ENCODE results near the gene GPRASP2. TPM values are rescaled to one million over a fixed set of nuclear protein-coding genes. Genes with fewer than 3 reads are reported as not detected.

GPRASP2 gene
- polyA plus RNA-seq, 3 donors, result 0.23 to 0.66 (median 0.48) TPM

DNA sequence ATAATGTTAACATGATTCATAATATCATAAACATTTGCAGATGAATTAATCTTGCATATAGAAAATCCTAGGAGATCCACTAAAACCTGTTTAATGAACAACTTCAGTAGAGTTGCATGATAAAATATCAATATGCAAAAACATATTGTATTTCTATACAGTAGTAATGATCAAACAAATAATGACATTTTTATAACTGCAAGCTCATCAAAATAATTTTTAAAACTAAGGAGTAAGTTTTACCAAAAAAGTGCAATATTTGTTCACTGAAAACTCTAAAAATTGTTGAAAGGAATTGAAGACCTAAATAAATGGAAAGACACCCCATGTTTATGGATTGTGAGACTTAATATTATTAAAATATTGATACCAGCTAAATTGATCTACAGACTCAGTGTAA lies 15.9 kb upstream of the GPRASP2 start:
- intact Hi-C loops (cut with micrococcal nuclease), result no loop called here
- H3K4me1 ChIP-seq (ENCODE audit: control insufficient read depth in 1 of 2, insufficient read depth in 2 of 2, low read length in 2 of 2), result no peaks in the 10 kb centered on the region
- H3K4me2 ChIP-seq (replicated peaks; ENCODE audit: extremely low read depth, low read length, poor library complexity, severe bottlenecking), result no peak overlapping the region
- H3K9ac ChIP-seq (ENCODE audit: insufficient read depth, low read length, poor library complexity, severe bottlenecking), result no peak overlapping the region
- peaks cover 0 to 9% (median 6%) of the 10 kb centered on the region in 7 donors for H3K9me3 Mint-ChIP-seq
- H3K79me2 ChIP-seq (ENCODE audit: insufficient read depth, low read length), result no peaks in the 10 kb centered on the region
- H3K27ac ChIP-seq (ENCODE audit: low read depth in 1 of 2, low read length in 2 of 2), result no peak overlapping the region
- H3K9me3 ChIP-seq (replicated peaks in 1 of 2; ENCODE audit: control insufficient read depth in 1 of 2, insufficient read depth in 1 of 2, low read length in 2 of 2), result peaks cover 0 to 6% of the 10 kb centered on the region in 2 donors
- H3K36me3 Mint-ChIP-seq, result no peaks in the 10 kb centered on the region
- no peaks in the 10 kb centered on the region for H3K4me1 Mint-ChIP-seq
- no peaks in the 10 kb centered on the region for H3K27me3 ChIP-seq (ENCODE audit: control insufficient read depth in 2 of 2, insufficient read depth in 2 of 2, low read length in 2 of 2)
- H3K4me3 Mint-ChIP-seq, result no peak overlapping the region
- H3K27me3 Mint-ChIP-seq (ENCODE audit: low read depth in 3 of 3), result peaks cover 0 to 5% (median 0%) of the 10 kb centered on the region in 3 donors
- H2AFZ ChIP-seq (ENCODE audit: insufficient read depth, low read depth, low read length, poor library complexity, severe bottlenecking), result no peak overlapping the region
- no peaks in the 10 kb centered on the region for H3K36me3 ChIP-seq (replicated peaks in 1 of 2; ENCODE audit: control insufficient read depth in 1 of 2, insufficient read depth in 2 of 2, low read length in 2 of 2)
- TF ChIP-seq CTCF (IDR thresholded peaks at IDR 0.05), result no peak
- DNase-seq, result no peak
- no peaks in the 10 kb centered on the region for H4K20me1 ChIP-seq (ENCODE audit: insufficient read depth, low read length)
- no peak overlapping the region for H3K27ac Mint-ChIP-seq
- H3K4me3 ChIP-seq (replicated peaks in 1 of 3; ENCODE audit: low read depth in 2 of 3, low read length in 3 of 3), result no peak overlapping the region

DNA sequence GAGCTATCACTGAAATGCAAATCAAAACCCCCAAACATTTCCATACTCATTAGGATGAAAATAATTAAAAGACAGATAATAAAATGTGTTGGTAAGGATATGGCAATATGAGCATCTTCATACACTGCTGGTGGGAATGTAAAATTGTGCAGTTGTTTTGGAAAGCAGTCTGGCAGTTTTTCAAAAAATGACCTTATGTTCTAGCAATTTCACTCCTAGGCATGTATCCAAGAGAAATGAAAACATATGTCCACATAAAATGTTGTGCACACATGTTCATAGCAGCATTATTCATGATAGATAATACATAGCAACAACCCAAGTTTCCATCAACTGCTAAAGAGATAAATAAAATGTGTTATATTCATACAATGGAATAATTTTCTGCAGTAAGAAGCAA lies 14.8 kb upstream of the GPRASP2 start:
- peaks cover 0 to 4% (median 0%) of the 10 kb centered on the region in 7 donors for H3K9me3 Mint-ChIP-seq
- Histone ChIP-seq H3K79me2 (ENCODE audit: insufficient read depth, low read length) (no peaks in the 10 kb centered on the region), H3K27me3 (ENCODE audit: control insufficient read depth in 2 of 2, insufficient read depth in 2 of 2, low read length in 2 of 2) (no peaks in the 10 kb centered on the region), H3K4me2 (replicated peaks; ENCODE audit: extremely low read depth, low read length, poor library complexity, severe bottlenecking) (no peak overlapping the region), H3K36me3 (replicated peaks in 1 of 2; ENCODE audit: control insufficient read depth in 1 of 2, insufficient read depth in 2 of 2, low read length in 2 of 2) (no peaks in the 10 kb centered on the region), H3K9me3 (replicated peaks in 1 of 2; ENCODE audit: control insufficient read depth in 1 of 2, insufficient read depth in 1 of 2, low read length in 2 of 2) (no peaks in the 10 kb centered on the region), H3K9ac (ENCODE audit: insufficient read depth, low read length, poor library complexity, severe bottlenecking) (no peak overlapping the region), H3K4me3 (replicated peaks in 1 of 3; ENCODE audit: low read depth in 2 of 3, low read length in 3 of 3) (no peak overlapping the region), H2AFZ (ENCODE audit: insufficient read depth, low read depth, low read length, poor library complexity, severe bottlenecking) (no peak overlapping the region), H4K20me1 (ENCODE audit: insufficient read depth, low read length) (no peaks in the 10 kb centered on the region), H3K27ac (ENCODE audit: low read depth in 1 of 2, low read length in 2 of 2) (no peak overlapping the region), H3K4me1 (ENCODE audit: control insufficient read depth in 1 of 2, insufficient read depth in 2 of 2, low read length in 2 of 2) (no peaks in the 10 kb centered on the region)
- H3K36me3 Mint-ChIP-seq, result no peaks in the 10 kb centered on the region
- no peak for DNase-seq
- H3K27me3 Mint-ChIP-seq (ENCODE audit: low read depth in 3 of 3), result peaks cover 0 to 6% (median 0%) of the 10 kb centered on the region in 3 donors
- H3K4me1 Mint-ChIP-seq, result no peaks in the 10 kb centered on the region
- H3K4me3 Mint-ChIP-seq, result no peak overlapping the region
- no peak for TF ChIP-seq CTCF (IDR thresholded peaks at IDR 0.05)
- intact Hi-C loops (cut with micrococcal nuclease), result no loop called here
- H3K27ac Mint-ChIP-seq, result no peak overlapping the region

Data from CD14-positive monocyte (primary cell).